ENCODE results near the gene GPC6.

Gene GPC6

DNA sequence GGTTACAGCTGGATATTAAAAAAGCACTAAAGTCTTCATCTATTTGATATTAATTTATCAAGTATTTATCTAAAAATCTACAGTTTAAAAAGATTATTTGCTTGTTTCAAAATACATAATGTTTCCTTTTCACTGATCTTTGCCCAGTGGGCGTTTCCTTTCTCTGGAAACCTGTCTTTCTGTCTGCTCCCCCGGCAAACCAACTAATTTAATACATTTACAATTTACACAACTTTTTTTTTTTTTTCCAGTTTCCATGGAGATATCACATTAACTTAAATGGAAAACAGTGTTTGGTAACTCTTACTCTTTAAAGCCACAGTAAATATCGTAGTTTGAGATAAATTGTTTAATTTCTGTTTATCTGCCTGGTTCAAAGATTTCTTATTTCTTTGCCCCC lies 5.3 kb downstream of the GPC6 start:
- DNase-seq: no peak

- no peak for DNase-seq
These were observed 7.4 kb downstream of the GPC6 start for GRCh38 chr13:93233997-93234416.

GRCh38 chr13:93234459-93234858 lies 7.9 kb downstream of the GPC6 start:
- DNase-seq: no peak

DNA sequence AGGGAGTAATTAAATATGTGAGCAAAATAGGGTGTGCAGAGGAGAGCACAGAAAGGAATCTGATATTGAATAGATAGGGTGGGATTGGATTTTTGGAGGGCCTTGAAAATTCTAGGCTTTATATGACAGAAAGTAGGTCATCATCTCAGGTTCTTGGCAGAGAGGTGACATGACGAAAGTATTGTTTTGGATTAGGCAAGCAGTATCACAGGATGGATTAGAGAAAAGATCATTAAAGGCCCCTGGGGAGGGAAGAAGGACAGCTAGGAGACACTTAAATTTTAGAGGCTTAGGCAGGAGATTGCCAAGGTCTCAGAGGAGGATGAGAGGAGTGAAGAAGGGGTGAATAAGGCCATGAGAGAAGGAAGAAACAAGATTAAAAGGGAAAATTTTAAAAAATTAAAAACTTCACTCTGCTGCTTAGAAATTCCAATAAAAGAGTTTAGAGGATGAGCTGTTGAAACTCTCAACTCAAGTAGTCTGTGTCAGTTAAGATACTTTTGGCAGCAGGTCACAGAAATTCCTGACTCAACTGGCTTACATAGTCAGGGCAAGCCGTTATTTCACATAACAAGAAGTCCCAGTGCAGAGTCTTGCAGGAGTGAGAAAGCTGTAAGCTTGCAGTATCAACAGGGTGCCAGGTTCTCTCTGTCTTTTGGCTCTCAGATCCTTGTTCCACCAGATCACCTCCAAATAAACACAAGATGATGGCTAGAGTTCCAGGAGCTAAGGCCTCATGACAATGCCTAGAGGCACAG lies 8.8 kb downstream of the GPC6 start:
- DNase-seq: no peak

- DNase-seq: no peak
These were observed 12.1 kb downstream of the GPC6 start for GRCh38 chr13:93238711-93239110.

- no peak for DNase-seq
These were observed 16.9 kb downstream of the GPC6 start for GRCh38 chr13:93243375-93244063.

DNA sequence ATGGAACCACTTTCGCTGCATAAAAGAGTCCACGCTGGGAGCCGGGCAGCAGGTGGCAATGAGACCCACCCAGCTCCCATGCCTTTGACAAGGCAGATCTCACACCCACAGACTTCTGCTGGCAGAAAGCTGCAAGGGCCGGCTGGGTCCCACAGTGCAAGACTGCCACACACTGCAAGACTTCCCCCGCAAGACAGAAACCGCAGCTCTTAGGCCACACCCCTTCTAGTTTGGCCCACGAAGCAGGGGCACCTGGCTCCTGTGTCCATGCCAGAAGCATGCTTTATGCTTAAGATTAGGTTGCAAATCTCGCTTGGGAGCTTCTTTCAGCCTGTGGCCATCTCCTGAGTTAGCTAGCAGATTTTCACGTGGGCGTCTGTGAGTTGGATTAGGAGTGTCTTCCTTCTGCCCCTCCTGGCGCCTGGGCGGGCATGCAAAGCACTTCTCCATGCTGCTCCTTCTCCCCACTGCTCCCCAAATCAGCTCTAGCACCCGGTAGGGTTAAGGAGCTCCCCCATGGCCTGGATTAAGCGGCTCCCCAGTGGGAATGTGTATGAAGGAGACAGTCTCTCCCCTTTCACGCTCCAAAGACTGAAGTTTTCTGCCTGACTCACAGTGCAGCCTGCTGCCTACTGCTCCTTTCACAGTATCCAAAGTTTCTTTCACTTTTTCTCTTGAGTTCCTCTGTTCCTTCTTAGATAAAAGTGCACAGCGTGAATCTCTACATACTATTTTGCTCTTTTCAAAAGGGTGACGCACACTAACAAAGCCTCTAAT lies 17.7 kb downstream of the GPC6 start:
- no peak for DNase-seq

DNA sequence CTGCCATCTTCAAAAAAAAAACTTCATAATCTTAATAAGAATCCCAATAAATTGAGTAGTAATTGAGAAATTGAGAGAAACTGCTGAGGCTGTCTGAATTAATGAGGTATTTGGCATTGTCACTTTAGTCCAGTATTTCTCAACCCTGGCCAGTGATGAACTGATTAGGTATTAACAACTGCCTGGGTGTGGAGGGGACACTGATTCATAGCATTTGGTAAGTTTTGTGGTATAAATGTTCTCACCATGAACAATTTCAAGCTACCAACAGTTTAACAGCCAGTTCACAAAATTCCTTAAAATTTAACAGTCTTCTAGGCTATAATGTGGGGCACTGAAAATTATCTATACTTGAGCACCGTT lies 18.3 kb downstream of the GPC6 start:
- no peak for DNase-seq

DNA sequence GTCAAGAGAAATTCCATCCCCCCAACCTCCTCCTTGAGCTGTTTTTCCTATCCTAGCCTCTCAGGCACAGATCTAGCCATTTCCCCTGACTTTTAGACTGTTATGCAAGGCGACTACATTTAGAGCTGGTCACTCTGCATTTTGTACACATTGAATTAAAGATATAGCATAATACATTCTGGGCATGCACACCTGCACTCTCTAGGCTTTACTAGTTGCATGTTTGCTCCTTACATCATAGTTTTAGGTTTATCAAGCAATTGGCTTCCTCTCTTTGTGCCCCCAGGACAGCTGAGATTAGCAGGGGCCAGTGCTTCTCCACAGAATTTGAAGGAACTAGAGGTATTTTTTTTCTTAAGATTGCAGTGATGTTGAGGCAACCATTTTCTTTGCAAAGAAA lies 19.5 kb downstream of the GPC6 start:
- no peak for DNase-seq

DNA sequence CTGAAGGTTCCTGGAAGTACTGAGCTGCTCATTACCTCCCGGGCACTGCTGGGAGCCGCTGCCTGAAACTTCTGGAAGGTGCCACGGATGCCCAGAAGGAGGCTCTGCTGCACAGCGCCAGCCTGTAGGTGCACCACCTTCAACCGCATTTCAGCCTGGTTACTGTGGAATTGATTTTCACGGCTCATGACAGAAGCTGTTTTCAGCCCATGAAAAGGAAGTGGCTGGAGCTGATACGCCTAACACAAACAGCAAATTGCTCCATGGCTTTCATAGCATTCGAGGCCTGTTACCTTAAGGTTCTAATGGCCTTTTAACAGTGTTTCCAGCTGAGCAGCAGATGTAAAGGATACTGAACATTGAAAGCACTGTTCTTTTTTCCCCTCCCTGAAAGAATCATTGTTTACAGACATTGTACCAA lies 22.0 kb downstream of the GPC6 start:
- DNase-seq: no peak

GRCh38 chr13:93249364-93250306 lies 23.0 kb downstream of the GPC6 start:
- DNase-seq: no peak

GRCh38 chr13:93254775-93255174 lies 28.2 kb downstream of the GPC6 start:
- no peak for DNase-seq

DNA sequence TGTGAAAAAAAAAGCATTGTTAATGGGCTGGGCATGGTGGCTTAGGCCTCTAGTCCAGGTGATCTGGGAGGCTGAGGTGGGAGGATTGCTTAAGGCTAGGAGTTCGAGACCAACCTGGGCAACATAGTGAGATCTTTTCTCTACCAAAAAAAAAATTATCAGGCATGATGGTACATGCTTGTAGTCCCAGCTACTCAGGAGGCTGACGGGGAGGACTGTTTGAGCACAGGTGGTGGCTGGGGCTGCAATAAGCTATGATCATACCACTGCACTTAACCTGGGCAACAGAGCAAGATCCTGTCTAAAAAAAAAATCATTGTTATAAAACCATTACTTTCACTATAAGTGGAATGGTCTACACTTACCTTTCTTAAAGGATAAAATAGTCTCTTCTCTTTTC lies 30.4 kb downstream of the GPC6 start:
- no peak for DNase-seq

DNA sequence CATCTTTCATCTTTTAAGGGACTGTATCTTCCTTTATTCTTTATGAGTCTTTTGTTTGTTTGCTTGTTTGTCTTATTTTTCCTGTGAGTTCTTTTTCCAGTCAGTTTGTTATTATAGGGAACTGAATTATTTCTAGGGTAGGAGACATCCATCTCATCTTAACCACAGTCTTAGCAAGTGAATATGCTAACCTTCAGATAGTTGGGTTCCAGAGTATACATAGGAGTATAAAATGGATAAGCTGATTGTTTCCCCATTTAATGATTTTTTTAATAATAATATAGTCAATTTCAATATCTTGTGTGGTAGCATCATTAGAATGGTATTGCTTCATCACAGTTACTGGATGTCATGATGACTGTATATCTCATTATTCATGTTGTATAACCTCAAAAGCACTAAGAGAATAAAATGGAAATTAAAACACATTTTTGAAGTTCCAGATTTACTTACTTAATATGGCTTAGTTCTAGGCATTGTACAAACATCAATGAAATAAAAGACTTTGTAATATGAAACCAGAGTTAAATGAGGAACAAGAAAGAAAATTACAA lies 33.0 kb downstream of the GPC6 start:
- no peak for DNase-seq

DNA sequence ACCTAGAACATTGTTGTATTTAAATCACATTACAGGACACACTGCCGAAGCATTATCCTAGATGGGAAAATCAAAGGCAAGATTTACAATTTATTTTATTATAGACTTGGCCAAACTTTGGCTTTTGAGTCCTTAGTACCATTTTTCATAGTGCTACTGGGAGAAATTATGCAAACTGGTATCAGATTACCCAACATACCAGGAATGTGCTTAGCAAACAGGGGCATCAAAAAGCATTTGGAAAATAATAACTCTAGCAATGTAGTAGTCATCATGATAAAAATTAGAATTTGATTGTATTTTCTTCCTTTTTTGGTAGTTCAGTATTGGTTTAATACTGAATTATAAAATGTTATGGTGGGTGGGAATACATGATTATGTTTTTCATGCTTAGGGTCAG lies 34.0 kb downstream of the GPC6 start:
- DNase-seq: no peak

DNA sequence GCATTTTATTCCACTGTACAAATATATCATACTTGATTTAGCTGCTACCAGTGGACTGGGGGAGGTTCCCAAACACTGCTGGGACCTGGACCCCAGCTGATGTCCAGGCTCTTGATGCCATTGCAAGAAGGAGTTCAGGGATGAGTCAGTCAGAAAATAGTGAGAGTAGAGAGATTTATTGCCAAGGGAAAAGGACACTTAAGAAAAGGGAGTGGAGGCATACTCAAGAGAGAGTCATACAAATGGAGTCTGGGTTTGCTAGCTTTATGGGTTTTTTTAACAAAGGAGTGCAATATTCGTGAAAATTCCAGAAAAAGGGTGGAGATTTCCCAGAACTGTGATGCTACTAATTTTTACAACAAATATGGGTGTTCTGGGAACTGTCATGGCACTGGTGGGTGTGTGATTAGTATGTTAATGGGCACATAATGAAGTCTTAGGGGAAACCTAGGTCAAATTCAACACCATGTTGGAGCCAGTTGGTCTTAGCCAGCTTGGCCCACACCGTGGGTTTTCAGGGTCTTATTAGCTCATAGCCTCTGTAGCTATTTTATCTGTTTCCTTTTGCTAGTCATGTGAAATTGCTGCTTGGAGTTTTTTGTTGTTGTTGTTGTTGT lies 36.2 kb downstream of the GPC6 start:
- no peak for DNase-seq

GRCh38 chr13:93264876-93265275 lies 38.3 kb downstream of the GPC6 start:
- no peak for DNase-seq

DNA sequence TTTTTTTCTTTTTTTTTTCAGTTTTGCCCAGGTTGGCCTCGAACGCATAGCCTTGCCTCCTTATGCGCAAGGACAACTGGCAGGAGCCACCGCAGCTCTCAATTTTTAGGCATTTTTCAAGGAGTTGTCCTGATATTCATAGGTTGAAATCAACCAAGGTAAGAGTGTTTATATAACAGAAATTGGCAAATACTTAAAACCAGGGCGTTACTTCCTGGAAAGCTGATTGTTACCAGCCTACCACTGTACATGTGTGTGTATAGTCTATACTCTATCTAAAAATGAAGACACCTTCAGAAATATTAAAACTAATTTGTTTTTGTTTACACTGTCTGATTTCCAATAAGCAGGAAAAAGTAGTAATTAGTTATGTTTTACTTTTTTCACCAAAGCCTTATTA lies 39.2 kb downstream of the GPC6 start:
- DNase-seq: no peak

GRCh38 chr13:93266681-93267080 lies 40.1 kb downstream of the GPC6 start:
- no peak for DNase-seq

- DNase-seq: no peak
These were observed 41.9 kb downstream of the GPC6 start for GRCh38 chr13:93268327-93269028.

Data from CD4-positive, alpha-beta T cell treated with Interleukin-4 for 4 hours (primary cell).